GM18517 (cell line): Measurements from ENCODE around the gene ASPG.

Experiments
- ATAC-seq: cut with Tn5 transposase; IDR thresholded peaks from one replicate; pipeline ENCODE4 v1.9.1; 2021; ENCODE audit warnings: mild to moderate bottlenecking, moderate library complexity; ENCODE audit not compliant: unreplicated experiment

Gene ASPG

DNA sequence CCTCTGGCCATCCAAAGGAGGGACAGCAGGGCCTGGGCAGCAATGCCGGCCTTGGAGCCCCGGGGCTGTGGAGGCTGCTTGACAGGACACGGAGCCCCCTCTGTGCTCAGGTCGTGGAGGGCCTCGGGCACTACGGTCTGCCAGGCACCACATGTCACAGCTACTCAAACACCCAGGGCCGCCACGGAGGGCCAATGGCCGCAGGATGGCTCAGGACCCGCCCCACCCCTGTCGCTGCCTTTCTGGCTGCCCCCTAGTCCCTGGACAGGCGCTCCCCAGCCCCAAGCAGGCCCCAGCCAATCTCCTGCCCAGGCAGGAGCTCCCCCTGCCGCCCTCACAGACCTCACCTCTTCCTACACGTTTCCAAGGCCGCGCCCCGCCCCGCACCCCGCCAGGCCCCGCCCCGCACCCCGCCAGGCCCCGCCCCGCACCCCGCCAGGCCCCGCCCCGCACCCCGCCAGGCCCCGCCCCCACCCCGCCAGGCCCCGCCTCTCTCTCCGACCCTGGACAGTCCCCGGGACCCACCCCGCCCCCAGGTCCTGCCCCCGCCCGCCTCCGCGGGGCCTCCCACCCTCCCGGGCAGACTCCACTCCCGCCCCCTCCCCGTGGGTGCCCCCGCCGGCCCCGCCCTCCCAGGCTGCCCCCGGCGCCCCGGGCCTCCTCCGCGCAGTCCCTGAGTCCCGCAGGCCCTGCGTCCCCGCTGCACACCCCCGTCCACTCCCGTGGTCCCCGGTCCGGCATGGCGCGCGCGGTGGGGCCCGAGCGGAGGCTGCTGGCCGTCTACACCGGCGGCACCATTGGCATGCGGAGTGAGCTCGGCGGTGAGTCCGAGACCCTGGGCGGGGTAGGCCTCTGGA lies at the start of gene ASPG:
Gene ASPG (plus strand): TSS at position 669 of the 857 bp plus-strand sequence. CDS start 71 bp downstream, at position 740.
- no peak for ATAC-seq

DNA sequence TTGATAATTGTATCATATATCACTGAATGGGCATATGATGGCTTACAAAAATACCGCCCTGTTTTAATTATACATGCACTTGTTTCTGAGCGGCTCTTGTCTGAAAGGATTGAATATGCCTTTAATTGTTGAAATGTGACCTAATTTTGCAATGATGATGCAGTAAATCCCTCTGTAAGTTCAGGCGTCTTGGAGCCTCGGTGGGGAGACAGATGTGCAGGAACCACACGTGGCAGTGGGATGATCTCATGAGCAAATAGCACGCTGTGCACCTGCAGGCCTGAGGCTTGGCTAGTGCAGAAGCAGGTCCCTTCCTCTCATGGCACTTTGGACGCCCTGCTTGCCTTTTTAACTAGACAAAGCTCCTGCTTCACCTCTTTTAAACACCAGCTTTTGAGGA lies 49.3 kb upstream of the ASPG start:
- no peak for ATAC-seq

DNA sequence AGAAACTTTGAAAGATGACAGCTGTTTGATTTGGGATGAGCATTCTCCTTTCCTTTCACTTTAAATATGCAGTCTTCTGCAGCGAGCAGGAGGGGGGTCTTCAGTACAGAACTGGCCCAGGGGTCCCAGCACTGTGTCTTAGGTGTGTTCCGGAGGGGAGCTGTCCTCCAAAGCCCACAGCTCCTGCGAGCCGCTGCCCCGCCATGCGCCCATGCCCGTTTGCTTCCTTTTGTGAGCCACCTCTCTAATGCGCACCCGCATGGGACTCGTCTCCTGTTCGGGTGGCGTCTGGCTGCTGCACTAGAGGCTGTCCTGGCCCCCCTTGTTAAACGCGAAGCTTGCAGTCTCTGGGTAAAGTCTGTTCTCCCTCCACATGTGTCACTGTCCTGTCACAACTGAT lies 48.4 kb upstream of the ASPG start:
- ATAC-seq: no peak

DNA sequence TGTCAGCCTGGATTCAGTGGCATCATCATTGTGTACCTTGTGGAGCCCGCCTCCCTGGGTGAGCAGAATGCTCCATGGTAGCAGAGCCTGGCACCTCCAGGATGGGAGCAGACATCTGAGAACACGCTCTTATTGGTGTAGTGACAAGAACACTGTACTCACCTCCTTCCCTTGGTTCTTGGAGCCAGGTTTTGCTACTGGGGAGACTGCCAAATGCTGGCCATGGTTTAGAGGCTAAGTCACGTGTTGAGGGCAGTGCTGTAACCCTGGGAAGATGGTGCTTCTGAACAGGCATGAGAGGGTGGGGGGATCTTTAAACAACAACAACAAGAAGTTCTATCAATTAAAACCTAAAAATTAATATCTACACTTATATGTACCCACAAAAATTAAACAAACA lies 47.6 kb upstream of the ASPG start:
- no peak for ATAC-seq

DNA sequence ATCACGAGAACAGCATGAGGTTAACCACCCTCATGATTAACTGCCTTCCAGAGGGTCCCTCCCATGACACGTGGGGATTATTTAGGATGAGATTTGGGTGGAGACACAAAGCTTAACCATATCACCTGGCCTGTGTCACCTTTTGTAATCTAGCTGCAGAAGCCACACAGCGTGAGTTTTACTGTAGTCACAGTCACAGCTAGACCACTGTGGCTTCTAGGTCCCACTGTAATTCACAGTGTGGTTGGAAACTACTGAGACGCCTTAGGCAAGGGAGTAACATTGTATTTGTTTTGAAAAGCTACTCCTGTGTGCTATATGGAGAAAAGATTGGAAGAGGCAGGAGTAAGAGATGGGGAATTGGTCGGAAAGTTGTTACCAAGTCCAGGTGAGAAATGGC lies 46.3 kb upstream of the ASPG start:
- no peak for ATAC-seq

DNA sequence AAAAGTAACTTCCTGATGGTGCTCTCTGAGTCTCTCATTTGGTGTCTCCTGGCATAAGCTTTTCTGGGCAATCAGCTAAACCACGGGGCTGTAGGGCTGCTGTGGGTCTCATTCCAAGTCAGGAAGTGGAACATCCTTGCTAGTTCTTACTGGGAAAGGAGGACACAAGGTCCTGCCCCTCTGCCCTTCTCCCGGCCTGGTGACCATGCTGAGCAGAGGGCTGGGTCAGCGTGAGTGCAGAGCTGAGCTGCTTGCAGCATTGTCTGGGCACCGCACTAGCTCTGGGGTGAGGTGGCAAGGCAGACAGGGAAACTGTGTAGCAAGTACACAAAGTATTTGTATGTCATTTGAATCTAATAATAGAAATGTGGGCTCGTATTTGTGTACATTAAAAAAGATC lies 45.0 kb upstream of the ASPG start:
- ATAC-seq: no peak

DNA sequence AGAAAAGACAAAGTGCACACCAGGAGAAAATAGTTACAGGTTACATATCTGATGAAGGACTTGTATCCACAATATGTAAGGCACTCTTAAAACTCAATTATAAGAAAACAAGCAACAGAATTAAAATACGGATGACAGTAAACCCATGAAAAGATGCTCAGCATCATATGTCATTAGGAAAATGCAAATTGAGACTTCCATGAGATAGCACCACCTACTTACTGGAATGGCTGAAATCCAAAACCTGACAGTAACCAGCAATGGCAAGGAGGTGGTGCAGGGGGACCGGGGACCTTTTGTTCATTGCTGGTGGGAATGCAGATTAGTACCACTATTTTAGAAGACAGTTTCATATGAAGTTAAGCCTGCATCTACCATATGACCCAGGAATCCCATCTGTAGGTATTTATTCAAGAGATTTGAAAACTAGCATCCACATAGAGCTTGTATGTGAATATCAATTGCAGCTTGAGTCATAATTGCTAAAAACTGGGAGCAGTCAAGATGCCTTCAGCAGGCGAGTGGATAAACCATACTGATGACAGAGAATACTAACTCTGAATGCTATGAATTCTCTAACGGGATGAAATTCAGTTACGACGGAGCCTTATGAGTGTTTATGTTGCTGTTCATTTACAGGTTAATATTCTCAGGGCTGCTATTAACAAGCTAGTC lies 43.9 kb upstream of the ASPG start:
- ATAC-seq: no peak

DNA sequence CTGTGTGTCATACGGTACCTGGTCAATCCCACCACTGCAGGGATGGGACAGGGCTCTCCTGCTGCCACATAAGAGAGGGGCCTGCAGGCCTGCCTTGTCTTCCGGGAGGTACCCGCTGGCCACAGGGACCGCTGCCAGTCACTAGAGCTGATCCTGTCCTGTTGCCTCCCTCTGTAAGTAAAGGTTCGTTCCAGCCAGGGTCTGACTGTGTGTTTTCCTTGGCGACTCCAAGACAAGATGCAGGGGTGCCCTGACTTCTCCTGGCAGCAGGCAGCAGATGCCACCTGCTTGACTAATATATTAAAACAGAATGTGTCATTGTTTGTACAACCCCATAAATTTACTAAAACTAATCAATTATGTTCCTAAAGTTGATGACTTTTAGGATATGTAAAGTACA lies 41.5 kb upstream of the ASPG start:
- no peak for ATAC-seq

DNA sequence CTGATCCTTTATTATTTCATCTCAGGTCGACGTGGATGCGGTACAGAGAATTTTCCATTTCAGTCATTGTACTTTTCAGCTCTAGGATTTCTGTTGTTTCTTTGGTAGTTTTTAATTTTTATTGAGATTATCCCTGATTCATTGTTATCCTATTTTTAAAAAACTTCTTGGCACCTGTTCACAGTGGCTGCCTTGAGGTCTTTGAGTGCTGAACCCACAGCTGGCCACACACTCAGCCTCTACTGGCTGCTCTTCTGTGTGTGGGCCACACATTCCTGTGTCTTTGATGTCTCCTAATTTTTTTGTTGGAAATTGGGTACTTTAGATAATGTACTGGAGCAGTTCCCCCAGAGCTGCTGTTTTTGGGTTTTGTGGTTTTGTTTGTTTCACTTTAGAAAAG lies 37.7 kb upstream of the ASPG start:
- no peak for ATAC-seq

DNA sequence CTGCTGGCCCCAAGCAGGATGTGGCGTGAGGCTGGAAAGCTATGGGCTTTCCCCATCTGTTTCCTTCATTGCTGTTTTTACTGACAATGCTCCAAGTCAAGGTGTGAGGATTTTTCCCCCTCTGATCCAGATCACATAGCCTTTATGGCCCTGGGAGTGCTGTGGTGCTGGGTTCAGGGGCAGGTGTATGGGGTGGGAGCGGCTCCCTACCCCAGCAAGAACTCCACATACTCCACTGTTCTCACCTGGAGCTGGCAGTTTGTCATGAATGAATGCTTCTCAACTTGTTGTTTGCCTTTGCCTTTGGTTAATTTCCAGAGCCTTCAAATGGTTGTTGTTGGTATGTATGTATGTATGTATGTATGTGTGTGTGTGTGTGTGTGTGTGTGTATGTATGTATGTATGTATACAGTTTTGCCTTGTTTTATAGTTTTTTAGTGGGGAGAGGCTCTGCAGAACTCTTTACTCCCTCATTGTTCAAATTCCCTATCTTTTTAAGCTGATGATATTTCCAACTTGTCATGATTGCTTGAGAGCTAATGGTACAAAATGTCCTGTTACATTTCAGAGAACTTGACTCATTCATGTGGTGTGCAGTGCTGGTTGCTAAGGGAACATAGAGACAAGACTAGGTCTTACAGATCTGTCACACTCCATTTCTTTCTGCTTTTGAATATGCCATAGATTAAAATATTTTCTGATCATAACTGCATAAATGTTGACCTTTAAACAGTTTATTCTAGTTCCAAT lies 36.6 kb upstream of the ASPG start:
- ATAC-seq: no peak

DNA sequence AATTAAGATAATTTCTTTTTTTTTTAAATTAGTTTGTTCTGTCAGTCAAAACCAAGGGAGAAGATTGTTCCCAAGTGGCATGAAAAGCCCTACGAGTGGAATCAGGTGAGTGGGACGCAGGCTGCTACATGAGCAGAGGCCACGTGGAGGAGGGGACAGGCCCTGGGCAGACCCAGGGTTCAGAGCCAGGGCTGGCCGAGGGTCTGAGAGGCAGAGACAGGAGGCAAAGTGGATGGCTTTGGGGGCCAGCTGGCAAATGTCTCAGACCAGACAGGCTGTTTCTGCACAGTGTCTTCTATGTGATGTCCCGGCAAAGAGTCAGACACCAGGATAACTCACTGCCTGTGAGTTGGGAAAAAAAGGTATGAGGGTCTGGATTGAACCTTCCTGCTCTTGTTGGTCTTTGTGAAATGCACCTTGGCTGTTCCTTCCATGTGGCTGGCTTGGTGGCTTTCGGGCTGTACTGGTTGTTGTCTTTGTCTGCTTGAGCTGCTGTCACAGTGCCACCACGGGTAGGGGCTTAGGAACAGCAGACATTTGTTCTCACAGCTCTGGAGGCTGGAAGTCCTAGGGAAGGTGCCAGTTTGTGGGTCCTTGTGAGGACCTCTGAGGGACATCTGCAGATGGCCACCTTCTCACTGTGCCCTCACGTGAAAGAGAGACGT lies 35.8 kb upstream of the ASPG start:
- ATAC-seq: no peak

DNA sequence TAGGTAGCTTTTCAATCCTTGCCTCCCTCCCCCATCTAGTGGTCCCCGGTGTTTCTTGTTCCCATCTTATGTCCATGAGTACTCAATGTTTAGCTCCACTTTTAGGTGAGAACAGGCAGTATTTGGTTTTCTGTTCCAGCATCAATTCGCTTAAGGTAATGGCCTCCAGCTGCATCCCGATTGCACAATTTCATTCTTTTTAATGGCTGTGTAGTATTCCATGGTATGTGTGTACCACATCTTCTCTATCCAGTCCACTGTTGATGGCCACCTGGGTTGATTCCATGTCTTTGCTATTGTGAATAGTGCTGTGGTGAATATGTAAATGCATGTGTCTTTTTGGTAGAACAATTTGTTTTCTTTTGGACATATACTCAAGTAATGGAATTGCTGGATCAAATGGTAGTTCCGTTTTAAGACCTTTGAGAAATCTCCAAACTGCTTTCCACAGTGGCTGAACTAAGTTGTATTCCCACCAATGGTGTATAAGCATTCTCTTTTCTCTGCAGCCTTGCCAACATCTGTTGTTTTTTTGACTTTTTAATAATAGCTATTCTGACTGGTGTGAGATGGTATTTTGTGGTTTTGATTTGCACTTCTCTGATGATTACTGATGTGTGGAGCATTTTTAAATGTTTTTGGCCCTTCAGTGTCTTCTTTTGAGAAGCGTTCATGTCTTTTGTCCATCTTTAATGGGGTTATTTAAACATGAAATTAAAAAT lies 34.2 kb upstream of the ASPG start:
- ATAC-seq: no peak

DNA sequence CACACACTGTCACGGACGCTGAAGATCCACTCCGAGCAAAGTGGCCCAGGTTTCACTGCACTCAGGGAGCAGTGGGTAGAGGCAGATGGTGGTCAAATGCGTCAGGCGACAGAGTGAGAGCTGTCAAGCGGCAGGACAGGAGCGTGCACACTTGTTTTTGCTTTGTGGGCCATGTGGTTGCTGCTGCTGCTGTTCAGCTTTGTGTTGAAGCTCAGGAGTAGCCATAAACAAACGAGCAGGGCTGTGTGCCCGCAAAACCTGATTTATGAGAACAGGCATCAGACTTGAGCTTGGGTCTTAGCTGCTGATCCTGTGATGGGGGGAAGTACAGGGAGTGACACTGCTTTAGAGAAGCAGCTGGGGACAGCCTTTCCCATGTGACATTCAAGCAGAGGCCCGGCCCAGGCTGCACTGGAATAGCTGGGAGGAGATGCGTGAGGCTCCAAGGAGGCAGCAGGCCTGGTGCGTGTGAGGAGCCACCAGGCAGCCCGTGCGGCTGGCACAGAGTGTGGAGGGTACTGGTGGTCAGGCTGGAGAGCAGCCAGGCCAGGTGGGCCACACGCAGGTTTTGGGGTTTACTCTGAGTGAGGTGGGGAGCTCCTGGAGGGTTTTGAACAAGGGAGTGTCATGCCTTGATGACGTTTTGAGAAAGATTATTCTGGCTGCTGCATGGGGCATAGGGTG lies 31.1 kb upstream of the ASPG start:
- no peak for ATAC-seq

DNA sequence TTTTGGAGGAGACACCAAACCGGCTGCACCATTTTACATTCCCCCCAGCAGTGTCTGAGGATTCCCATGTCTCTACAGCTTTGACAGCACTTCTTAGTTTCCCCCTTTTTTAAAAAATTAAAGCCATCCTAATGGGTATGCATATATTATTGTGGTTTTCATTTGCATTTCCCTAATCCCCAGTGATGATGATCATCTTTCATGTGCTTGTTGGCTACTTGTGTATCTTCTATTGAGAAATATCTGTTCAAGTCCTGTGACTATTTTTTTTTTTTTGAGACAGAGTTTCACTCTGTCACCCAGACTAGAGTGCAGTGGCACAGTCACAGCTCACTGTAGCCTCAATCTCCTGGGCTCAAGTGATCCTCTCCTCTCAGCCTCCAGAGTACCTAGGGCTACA lies 23.2 kb upstream of the ASPG start:
- ATAC-seq: no peak

DNA sequence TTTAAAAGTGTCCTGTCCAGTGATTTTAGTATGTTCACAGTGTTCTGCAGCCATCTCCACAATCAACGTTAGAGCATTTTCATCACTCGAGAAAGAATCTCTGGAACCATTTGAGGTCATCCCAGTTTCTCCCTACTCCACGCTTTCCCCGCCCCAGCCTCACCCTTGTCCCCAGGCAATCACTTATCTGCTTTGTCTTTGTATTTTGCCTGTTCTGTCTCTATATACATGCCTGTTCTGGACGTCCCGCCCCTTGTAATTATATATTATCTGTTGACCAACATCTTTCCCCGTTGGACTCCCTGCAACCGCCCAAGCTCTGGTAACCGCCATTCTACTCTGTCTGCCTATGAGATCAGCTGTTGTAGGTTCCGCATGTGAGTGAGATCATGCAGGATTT lies 21.5 kb upstream of the ASPG start:
- no peak for ATAC-seq

DNA sequence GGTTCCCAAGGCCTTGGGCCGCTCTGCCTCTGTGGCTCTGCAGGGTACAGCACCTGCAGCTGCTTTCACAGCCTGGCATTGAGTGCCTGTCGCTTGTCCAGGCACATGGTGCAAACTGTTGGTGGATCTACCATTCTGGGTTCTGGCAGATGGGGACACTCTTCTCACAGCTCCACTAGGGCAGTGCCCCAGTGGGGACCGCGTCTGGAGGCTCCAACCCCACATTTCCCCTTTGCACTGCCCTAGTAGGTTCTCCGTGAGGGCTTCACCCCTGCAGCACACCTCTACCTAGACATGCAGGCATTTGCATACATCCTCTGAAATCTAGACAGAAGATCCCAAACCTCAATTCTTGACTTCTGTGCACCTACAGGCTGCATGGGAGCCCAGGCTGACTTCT lies 19.2 kb upstream of the ASPG start:
- no peak for ATAC-seq

DNA sequence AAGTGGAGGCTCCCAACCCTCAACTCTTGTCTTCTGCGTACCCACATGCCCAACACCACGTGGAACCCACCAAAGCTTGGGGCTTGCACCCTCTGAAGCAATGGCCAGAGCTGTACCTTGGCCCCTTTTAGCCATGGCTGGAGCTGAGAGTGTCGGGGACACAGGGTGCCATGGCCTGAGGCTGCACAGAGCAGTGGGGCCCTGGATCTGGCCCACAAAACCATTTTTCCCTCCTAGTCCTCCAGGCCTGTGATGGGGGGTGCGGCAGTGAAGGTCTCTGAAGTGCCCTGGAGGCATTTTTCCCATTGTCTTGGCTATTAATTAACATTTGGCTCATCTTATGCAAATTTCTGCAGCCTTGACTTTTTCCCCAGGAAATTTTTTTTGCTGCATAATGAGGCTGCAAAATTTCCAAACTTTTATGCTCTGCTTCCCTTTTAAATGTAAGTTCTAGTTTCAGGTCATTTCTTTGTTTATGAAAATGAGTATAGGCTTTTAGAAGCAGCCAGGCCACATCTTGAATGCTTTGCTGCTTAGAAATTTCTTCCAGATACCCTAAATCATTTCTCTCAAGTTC lies 18.7 kb upstream of the ASPG start:
- ATAC-seq: no peak

DNA sequence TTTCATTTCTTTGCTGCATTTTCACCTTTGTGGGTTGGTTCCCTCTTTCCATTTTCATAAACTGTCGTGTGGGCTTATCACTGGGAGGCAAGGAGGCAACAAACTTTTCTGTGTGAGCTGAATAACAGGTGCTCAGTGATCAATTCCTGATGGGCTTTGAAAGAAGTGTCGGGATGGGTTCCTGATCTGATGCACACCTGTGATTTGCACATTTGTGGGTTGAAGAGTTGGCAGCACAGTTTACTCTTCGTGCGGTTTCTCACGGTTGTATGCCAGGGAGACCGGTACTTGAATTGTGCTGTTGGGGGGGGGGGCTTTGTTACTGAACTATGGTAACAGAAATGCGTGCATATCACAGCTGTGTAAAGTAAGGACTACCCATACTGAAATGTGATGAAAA lies 16.0 kb upstream of the ASPG start:
- no peak for ATAC-seq

DNA sequence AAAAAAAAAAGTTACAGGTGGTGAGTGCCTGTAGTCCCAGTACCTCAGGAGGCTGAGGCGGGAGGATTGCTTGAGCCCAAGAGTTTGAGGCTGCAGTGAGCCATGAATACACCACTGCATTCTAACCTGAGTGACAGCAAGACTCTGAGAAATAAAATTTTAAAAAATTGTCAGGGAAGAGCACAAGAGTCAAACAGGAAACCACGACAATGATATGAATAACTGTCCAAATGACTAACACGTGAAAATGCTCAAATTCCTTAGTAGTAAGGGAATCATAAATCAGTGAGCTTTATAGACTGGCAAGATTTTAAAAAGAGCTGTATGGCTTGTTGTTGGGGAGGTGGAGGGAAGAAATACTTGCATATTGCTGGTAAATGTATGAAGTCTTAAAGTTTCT lies 12.9 kb upstream of the ASPG start:
- no peak for ATAC-seq

DNA sequence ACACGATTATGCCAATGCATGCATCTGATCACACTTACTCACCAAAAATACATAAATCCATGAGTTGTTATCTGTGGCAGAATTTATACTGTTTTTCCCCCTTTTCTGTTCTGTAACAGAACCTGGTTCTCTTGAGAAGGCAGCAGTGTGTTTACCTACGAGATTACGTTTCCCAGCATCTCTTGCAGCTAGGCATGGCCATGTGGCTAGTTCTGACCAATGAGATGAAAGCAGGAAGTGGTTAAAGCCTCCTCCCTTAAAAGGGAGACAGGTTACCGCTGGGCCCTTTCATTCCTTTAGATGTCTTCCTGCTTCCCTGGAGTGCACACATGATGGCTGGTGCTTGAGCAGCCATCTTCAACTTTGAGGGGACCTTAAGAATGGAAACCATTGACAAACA lies 11.7 kb upstream of the ASPG start:
- ATAC-seq: no peak
